GM12874 (cell line): ENCODE data around the gene KIF14.

Source experiments
- CTCF ChIP-seq: IDR thresholded peaks from 2 replicates; pipeline ENCODE4 v1.5.1; 2011; ENCODE audit warnings: low read depth, mild to moderate bottlenecking, control low read depth, low read length, moderate library complexity; ENCODE audit not compliant: insufficient read depth

Gene KIF14

GRCh38 chr1:200659269-200659668 is 38.7 kb upstream of the KIF14 start:
- TF ChIP-seq CTCF: no peak

GRCh38 chr1:200658037-200658818 is 37.7 kb upstream of the KIF14 start:
- no peak for TF ChIP-seq CTCF

GRCh38 chr1:200654660-200655059 is 34.1 kb upstream of the KIF14 start:
- no peak for TF ChIP-seq CTCF

- TF ChIP-seq CTCF: no peak
Observed at GRCh38 chr1:200653022-200653462, 32.5 kb upstream of the KIF14 start.

- no peak for TF ChIP-seq CTCF
Observed at GRCh38 chr1:200652378-200652777, 31.8 kb upstream of the KIF14 start.

- no peak for TF ChIP-seq CTCF
Observed at GRCh38 chr1:200646515-200646914, 26.0 kb upstream of the KIF14 start.

GRCh38 chr1:200644021-200644420 is 23.5 kb upstream of the KIF14 start:
- TF ChIP-seq CTCF: no peak
